ENCODE results near the gene MFGE8. TPM values are rescaled to one million over a fixed set of nuclear protein-coding genes. Genes with fewer than 3 reads are reported as not detected.
A peak's percentile ranks its signal among the peaks of the same experiment; 100 is the strongest.

The MFGE8 gene
- total RNA-seq, 1 experiment from 2014 or later, result 32.0 TPM

DNA sequence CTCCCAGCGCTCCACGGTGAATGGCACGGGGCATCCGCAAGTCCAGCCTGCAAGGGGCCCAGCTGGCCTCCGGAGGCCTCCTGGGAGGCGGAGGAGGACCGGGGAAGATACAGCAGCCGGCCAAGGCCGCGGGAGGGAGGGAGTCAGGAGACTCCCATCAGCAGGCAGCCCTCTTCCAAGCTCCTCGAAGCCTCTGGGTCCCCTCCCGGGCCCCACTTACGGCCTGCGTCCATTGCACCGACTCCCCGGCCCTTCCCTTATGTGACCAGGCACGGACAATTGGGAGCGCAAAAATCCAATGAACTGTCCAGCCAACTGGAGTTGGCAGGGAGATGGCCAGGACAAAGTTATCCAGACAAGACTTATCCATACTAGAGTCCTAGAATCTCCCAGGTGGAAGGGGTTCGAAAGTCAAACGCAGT lies 668 bp downstream of the MFGE8 start:
- intact Hi-C loops (cut with micrococcal nuclease), result no loop called here
- CTCF ChIA-PET, result no interaction called here

GRCh38 chr15:88911766-88912118 lies 1.4 kb downstream of the MFGE8 start:
- peaks cover 19% of the 10 kb centered on the region for H3K4me1 ChIP-seq (ENCODE audit: insufficient read depth, low read length)
- H3K27me3 ChIP-seq (ENCODE audit: low read length), result no peaks in the 10 kb centered on the region
- 0 out of 2 replicates have a peak overlapping the region, but pooled peaks have one; percentile 21 for H3K27ac ChIP-seq (ENCODE audit: low read length)
- no peaks in the 10 kb centered on the region for H3K9me2 ChIP-seq (replicated peaks; ENCODE audit: low read length)
- no peaks in the 10 kb centered on the region for H3F3A ChIP-seq (ENCODE audit: low read length, unreplicated experiment)
- ChIA-PET POLR2A (ENCODE audit: unreplicated experiment) (no interaction called here), CTCF (interaction anchor here (0.6 kb wide), 1 partner anchor 565 kb away, joined by 4 read pairs; no protein-coding TSS in a partner anchor)
- H3K9me3 ChIP-seq (ENCODE audit: low read length), result no peaks in the 10 kb centered on the region
- H3K36me3 ChIP-seq (ENCODE audit: low read depth, low read length), result no peaks in the 10 kb centered on the region
- DNase-seq, result peak; percentile 65
- H3K4me2 ChIP-seq (ENCODE audit: low read length), result peak overlapping the region; percentile 96
- no peak for TF ChIP-seq EZH2phosphoT487 (IDR thresholded peaks at IDR 0.05; ENCODE audit: borderline replicate concordance, low read length)
- TF ChIP-seq EZH2 (IDR thresholded peaks at IDR 0.05; ENCODE audit: low read length, unreplicated experiment), result no peak
- TF ChIP-seq CTCF (conservative IDR thresholded peaks at IDR 0.05; ENCODE audit: low read depth, low read length), result no peak; the same call in 1 of the 2 replicates
- ATAC-seq, result peak; percentile 41
- H3K4me3 ChIP-seq (ENCODE audit: low read length), result peak overlapping the region; percentile 84; the same call in 1 of the 2 replicates
- intact Hi-C loops (cut with micrococcal nuclease), result no loop called here
- 0 out of 2 replicates have a peak overlapping the region, but pooled peaks have one; percentile 15 for H2AFZ ChIP-seq (ENCODE audit: low read length)
- no peaks in the 10 kb centered on the region for H3K79me2 ChIP-seq (ENCODE audit: low read length)
- no peak overlapping the region for H3K9ac ChIP-seq (ENCODE audit: low read length)
- no TSS peak for BruUV-seq (replicated peaks)
- H4K20me1 ChIP-seq (ENCODE audit: low read length), result no peaks in the 10 kb centered on the region

More for the DNA sequence above, 668 bp downstream of the MFGE8 start:
- H4K20me1 ChIP-seq (ENCODE audit: low read length), result no peaks in the 10 kb centered on the region
- H2AFZ ChIP-seq (ENCODE audit: low read length), result peak overlapping the region; percentile 97
- POLR2A ChIA-PET (ENCODE audit: unreplicated experiment), result no interaction called here
- peak overlapping the region; percentile 62 for H3K9ac ChIP-seq (ENCODE audit: low read length)
- ATAC-seq (peak; percentile 3; the same call in 1 of the 2 replicates), DNase-seq (no peak)
- no peak overlapping the region for H3K27ac ChIP-seq (ENCODE audit: low read length)
- peak overlapping the region; percentile 84 for H3K4me3 ChIP-seq (ENCODE audit: low read length)
- BruUV-seq (replicated peaks), result no TSS peak
- no peaks in the 10 kb centered on the region for H3K79me2 ChIP-seq (ENCODE audit: low read length)
- H3K4me2 ChIP-seq (ENCODE audit: low read length), result peak overlapping the region; percentile 96
- no peaks in the 10 kb centered on the region for H3F3A ChIP-seq (ENCODE audit: low read length, unreplicated experiment)
- no peaks in the 10 kb centered on the region for H3K9me3 ChIP-seq (ENCODE audit: low read length)
- no peaks in the 10 kb centered on the region for H3K27me3 ChIP-seq (ENCODE audit: low read length)
- H3K9me2 ChIP-seq (replicated peaks; ENCODE audit: low read length), result no peaks in the 10 kb centered on the region
- TF ChIP-seq EZH2 (IDR thresholded peaks at IDR 0.05; ENCODE audit: low read length, unreplicated experiment) (no peak), EZH2phosphoT487 (IDR thresholded peaks at IDR 0.05; ENCODE audit: borderline replicate concordance, low read length) (no peak), CTCF (conservative IDR thresholded peaks at IDR 0.05; ENCODE audit: low read depth, low read length) (no peak)
- no peaks in the 10 kb centered on the region for H3K36me3 ChIP-seq (ENCODE audit: low read depth, low read length)
- peaks cover 19% of the 10 kb centered on the region for H3K4me1 ChIP-seq (ENCODE audit: insufficient read depth, low read length)

GRCh38 chr15:88909956-88910831 lies 3.0 kb downstream of the MFGE8 start:
- no peak overlapping the region for H3K27ac ChIP-seq (ENCODE audit: low read length)
- H4K20me1 ChIP-seq (ENCODE audit: low read length), result no peaks in the 10 kb centered on the region
- POLR2A ChIA-PET (ENCODE audit: unreplicated experiment), result no interaction called here
- DNase-seq (no peak), ATAC-seq (no peak)
- H2AFZ ChIP-seq (ENCODE audit: low read length), result no peak overlapping the region
- no peaks in the 10 kb centered on the region for H3K9me3 ChIP-seq (ENCODE audit: low read length)
- CTCF ChIA-PET, result no interaction called here
- BruUV-seq (replicated peaks), result no TSS peak
- no peak overlapping the region for H3K4me3 ChIP-seq (ENCODE audit: low read length)
- H3K79me2 ChIP-seq (ENCODE audit: low read length), result no peaks in the 10 kb centered on the region
- intact Hi-C loops (cut with micrococcal nuclease), result loop anchor here (10.0 kb wide), 1 partner anchor 265 kb away; no protein-coding TSS in a partner anchor
- no peak for TF ChIP-seq EZH2 (IDR thresholded peaks at IDR 0.05; ENCODE audit: low read length, unreplicated experiment)
- TF ChIP-seq CTCF (conservative IDR thresholded peaks at IDR 0.05; ENCODE audit: low read depth, low read length), result no peak
- TF ChIP-seq EZH2phosphoT487 (IDR thresholded peaks at IDR 0.05; ENCODE audit: borderline replicate concordance, low read length), result no peak
- no peaks in the 10 kb centered on the region for H3K36me3 ChIP-seq (ENCODE audit: low read depth, low read length)
- no peaks in the 10 kb centered on the region for H3F3A ChIP-seq (ENCODE audit: low read length, unreplicated experiment)
- H3K9ac ChIP-seq (ENCODE audit: low read length), result no peak overlapping the region
- no peaks in the 10 kb centered on the region for H3K27me3 ChIP-seq (ENCODE audit: low read length)
- H3K9me2 ChIP-seq (replicated peaks; ENCODE audit: low read length), result no peaks in the 10 kb centered on the region
- H3K4me1 ChIP-seq (ENCODE audit: insufficient read depth, low read length), result peaks cover 23% of the 10 kb centered on the region
- H3K4me2 ChIP-seq (ENCODE audit: low read length), result no peak overlapping the region

Data from PC-3 (cell line).